Eye (tissue), 1 donor: ENCODE measurements around the gene NTM.

Experiments used
- DNase-seq: peaks from one replicate; pipeline ENCODE4 v3.0.0-alpha.2; 2015

Gene NTM

GRCh38 chr11:131504199-131504949, 134.0 kb downstream of the NTM start:
- DNase-seq = peak; percentile 79

GRCh38 chr11:131506348-131506747, 135.9 kb downstream of the NTM start:
- DNase-seq = no peak

DNA sequence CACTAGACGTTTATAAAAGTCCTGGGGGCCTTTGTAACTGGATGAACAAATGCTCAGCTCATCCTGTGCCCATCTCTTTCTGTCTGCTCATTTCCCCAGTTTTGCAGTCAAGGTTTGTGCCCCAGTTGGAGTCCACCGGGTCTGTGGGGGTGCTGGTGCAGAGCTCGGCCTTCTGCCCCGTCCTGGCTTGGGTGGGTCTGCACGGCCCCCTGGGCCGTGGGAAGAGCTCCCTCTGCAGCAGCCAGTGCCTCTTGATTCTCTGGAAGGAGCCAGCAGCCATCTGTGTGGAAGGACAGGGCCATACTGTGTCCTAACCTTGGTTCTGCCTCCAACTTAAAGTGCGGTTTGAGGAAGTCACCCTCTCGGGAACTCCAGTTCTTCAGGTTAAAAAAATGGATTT, 140.2 kb downstream of the NTM start:
- no peak for DNase-seq

DNA sequence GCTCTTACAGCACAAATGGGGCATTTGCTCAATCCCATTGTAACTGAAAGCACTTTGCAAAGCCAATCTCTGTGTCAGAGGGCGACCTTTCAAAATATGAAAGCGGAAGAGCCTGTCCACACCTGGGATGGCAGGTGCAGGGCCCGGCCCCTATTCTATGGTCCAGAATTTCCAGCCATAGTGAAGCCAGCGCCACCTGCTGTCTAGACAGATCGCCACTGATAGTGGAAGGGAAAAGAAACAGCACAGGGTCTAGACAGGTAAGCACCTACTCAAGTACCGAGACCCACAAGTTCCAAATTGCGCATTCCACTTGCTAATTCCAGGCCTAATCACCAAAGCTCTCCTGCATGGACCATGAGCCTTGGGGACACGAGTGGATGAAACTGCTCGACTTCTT, 141.4 kb downstream of the NTM start:
- peak; percentile 60 for DNase-seq

DNA sequence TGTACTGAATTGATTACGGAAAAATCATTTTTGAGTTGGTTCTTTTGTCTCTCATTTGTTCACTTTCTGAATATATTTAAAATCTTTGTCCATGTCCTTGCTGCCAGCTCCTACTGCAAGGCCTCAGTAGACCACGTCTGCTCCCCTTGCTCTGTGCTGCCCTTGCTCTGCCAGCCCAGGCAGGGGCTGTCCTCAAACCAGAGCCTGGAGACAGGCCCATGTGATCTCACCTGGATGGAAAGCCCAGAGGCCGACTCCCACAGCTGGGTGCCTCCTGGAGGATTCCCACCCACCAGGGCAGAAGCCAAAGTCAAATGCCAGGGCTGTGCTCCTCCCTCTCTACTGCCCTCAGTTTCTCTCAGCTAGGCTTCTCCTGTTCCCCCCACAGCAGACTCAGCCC, 141.8 kb downstream of the NTM start:
- DNase-seq = no peak

DNA sequence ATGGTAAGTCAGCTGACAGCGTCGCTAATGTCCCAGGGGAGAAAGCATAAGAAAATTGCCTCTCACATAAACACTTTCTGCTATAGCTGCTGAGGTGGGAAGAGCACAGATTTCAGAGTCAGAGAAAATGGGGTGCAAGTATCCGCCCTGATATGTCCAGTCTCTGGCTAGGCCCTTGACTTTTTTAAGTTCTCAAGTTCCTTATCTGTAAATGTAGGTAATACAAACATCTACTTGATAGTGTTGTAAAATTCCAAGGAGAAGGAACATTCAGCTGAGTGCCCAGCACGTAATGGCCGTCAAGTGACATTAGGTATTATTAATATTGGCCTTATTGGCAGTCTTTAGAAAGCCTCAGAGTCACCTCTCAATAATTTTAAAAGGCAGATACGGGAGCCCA, 143.6 kb downstream of the NTM start:
- DNase-seq = no peak

- no peak for DNase-seq
Observed at GRCh38 chr11:131518305-131518838, 148.0 kb downstream of the NTM start.

DNA sequence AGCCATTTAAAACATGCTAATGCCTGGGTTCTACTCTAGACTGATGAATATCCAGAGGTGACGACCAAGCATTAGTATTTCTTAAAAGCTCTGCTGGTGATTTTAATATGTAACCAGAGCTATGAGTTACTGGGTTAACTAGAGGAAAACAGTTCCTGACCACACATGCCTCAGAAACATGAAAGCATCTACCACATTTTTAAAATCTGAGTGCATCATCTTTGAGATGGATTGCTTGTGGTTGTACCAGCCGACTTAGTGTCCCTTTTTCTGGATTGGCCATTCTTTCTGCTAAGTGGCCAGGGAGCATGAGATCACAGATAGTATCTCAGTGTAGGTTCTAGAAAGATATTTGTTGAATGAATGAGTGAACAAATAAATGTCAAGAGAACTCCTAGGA, 152.4 kb downstream of the NTM start:
- no peak for DNase-seq

DNA sequence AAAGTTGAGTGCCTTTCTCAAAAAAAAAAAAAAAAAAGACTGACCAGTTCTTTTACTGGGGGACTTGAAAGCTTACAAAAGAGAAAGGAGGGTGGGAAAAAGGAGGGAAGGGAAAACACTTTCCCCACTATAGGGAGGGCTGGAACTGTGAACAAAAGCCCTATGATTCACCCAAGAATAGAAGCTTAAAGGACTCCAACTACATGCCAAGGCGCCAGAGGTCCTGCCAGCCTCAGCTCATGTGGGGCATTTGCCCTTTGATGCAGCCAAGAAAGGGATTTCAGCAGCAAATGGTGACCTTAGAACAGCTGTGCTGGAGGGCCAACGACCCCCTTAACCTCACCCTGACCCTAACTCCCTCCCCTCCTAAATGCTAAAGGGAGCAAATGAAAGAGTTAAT, 160.0 kb downstream of the NTM start:
- DNase-seq = no peak

- DNase-seq = peak; percentile 42
Observed at GRCh38 chr11:131533149-131533548, 162.7 kb downstream of the NTM start.

- peak; percentile 50 for DNase-seq
Observed at GRCh38 chr11:131533998-131534397, 163.6 kb downstream of the NTM start.

DNA sequence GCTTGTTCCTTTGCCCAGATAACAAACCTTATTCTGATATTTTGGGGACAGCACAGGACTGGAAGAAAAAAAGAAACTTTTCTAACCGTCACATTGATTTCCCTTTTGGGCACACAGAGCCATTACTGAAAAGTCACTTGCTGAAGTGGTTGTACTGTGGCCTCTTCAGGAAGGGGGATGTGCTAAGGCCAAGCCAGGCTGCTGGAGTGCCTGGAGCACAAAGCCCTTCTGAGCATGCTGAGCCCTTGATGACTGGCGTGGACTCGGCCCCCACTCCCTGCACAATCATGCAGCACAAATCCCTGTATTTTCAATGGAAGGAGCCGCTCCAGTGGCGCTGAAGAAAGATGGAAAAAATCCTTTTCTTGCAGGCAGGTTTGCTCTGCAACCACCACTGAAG, 164.2 kb downstream of the NTM start:
- DNase-seq = peak; percentile 90

DNA sequence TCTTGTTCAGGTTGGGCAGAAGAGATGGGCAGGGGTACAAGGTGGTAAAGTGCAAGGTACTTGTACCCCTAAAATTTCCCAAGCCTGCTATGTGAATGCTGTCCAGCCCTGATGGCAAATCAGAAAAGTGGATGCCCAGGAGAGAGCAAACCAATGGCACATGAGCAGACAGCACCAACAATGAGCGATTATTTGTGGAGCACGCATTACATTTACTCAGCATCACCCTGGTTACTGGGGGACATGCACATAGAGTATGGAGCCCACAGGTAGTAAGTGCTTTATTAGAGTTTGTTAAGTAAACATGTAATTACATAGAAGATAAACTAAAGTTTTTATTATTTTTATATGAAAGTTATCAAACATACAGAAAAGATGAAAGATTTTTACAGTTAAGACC, 165.7 kb downstream of the NTM start:
- DNase-seq = no peak

DNA sequence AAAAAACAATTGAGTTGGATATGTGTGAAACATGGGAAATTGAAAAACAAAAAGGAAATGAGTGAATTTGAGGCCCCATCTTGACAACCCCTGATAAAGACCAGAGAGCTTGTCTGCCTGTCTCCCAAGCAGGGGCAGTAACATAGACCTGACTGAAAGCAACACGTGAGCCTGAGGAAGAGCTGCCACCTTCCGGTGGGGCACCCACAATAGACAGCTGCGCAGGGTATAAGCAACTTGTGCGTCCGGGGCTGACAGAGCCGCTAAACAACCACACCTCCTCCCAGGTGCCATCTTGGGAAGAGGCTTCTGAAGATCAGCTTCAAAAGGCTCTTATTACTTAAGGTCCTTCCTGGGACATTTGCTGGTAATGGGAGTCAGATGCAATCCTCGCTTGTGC, 166.8 kb downstream of the NTM start:
- no peak for DNase-seq

GRCh38 chr11:131537748-131538147, 167.3 kb downstream of the NTM start:
- peak; percentile 55 for DNase-seq

- no peak for DNase-seq
Observed at GRCh38 chr11:131538322-131538721, 167.9 kb downstream of the NTM start.

GRCh38 chr11:131540676-131541075, 170.3 kb downstream of the NTM start:
- no peak for DNase-seq

DNA sequence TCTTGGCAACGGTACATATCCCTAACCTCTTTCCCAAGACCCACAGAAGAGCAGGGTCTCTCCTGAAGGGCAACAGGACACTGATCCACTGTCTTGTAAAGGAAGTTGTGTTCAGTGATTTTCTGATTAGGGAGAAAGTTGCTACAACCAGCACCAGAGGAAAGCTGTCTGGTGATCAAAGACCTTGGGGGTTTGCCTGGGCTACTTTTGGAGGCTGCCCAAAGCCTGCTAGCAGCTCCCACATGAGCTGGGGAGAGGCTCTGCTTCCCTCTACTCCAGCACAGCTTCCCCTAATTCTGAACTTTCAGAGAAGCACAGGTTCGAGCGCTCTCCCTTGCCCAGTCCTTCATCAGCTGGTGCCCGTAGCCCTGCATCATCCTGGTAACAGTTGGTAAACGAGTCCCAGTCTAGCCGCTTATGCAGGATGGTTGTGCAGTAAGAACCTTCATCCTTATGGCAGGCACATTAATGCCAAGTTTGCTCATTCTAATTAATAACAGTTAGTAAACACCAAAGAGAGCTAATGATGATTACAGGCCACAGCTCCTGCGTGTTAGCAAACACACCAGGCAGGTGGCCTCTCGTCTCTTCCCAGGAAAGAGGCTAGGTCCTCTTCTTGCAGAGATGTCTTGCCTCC, 173.1 kb downstream of the NTM start:
- no peak for DNase-seq

GRCh38 chr11:131544591-131544990, 174.2 kb downstream of the NTM start:
- DNase-seq = no peak

DNA sequence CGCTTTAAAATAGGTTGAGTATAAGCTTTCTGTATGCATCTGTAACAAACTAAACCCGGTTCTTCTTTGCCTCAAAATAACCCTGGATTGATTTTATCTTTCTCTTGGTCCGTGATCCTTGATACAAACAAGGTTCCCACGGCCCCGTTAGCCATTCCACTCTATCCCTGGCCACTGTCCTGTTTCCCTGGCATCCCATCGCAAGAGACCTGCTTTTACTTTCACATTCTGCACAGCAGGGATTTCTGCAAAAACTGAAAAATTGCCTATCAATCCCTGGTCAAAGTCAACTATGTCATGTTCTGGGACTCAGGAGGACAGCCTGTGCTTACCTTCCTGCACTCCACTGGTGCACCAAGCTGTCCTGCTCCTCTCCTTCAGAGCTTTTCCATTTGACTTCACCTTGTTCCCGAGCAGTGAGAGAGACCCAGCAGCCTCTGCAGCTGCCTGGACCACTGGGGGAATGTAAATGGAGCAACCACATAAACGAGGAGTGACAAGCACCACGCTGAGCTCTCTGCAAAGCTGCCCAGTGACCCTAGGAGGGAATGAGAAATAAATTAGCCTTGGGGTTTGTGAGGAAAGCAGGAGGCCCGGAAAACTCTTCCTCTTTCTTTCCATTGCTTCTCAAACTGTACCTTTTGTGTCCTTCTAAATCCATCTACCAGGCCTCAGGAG, 175.9 kb downstream of the NTM start:
- peak; percentile 90 for DNase-seq

DNA sequence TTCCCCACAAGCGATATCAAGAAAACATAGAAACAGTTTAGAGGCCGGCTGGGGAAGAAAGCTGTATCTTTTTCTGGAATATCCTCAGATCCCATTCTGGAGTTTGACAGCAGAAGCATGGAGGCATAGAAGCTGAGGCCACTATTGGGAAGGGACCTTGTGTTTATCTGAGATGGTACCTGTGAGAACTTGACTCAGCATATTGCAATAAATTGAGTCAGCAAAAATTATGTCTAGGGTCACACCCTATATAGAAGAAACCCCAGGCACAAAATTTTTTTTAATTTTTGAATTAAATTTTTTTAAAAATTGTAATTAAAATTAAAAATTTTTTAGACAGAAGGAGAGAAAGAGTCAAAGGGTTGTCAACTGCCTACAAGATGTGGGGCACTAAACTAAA, 178.7 kb downstream of the NTM start:
- no peak for DNase-seq

DNA sequence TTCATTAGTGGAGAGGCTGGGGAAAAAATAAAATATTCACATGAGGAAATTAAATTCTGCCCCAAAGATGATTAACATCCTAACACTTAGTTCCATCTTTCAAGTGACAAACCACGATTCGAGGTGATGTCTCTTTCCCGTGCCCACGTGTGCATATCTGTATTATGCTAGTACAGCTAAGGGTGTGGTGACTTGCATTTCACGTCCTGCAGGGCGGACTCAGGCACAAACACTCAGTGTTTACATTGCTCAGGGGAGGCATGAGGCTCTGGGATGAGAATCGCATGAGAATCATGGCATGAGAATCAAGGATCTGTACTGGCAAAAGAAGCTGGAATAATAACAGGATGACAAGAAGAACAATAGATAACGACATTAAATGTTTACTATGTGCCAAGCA, 179.4 kb downstream of the NTM start:
- DNase-seq = no peak

- DNase-seq = no peak
Observed at GRCh38 chr11:131560287-131560686, 189.9 kb downstream of the NTM start.

DNA sequence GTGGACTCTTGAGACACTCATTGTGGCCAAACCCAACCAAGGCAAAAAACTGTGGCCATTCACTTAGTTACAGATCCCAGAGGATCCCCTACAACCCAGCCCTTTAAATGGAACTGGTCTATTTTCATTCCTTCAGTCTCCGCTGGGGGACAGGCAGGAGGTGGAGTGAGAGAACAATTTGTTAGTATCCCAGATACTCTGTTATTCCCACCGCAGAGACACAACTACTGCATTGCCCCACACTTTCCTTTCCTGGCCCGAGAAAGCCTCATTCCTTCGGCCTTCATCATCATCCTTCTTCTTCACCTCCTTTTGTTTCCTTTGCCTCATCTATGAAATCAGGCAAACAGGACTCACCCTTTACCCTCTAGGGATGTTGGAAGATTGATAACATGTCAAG, 191.1 kb downstream of the NTM start:
- no peak for DNase-seq
